DOHH2 (cell line): ENCODE measurements around the gene CHST10.

ENCODE experiments used
- H3F3A ChIP-seq: fragments of 200-600 bp; sonication (generic), shearing (Covaris generic); 2 replicates; pipeline ENCODE4 v1.6.0; 2016; ENCODE audit warnings: antibody characterized with exemption, mild to moderate bottlenecking; ENCODE audit not compliant: control insufficient read depth, insufficient read depth
- H3K27ac ChIP-seq: fragments of 200-600 bp; sonication (generic); 2 replicates; pipeline ENCODE4 v1.5.1; 2014; ENCODE audit warnings: low read depth, mild to moderate bottlenecking, low read length, moderate library complexity
- H3K27me3 ChIP-seq: fragments of 200-600 bp; sonication (generic); 2 replicates; pipeline ENCODE4 v1.6.1; 2014; ENCODE audit warnings: mild to moderate bottlenecking, low read length, mixed read lengths; ENCODE audit not compliant: control insufficient read depth
- H3K36me3 ChIP-seq: fragments of 200-600 bp; sonication (generic); 2 replicates; pipeline ENCODE4 v1.6.1; 2014; ENCODE audit warnings: mild to moderate bottlenecking, low read length, moderate library complexity, mixed read lengths; ENCODE audit not compliant: control insufficient read depth
- H3K4me1 ChIP-seq: fragments of 200-600 bp; sonication (generic); 2 replicates; pipeline ENCODE4 v1.6.1; 2014; ENCODE audit warnings: mild to moderate bottlenecking, low read length, mixed read lengths; ENCODE audit not compliant: control insufficient read depth
- H3K4me2 ChIP-seq: fragments of 200-600 bp; sonication (generic); 2 replicates; pipeline ENCODE4 v1.6.0; 2014; ENCODE audit warnings: mild to moderate bottlenecking, low read length, moderate library complexity
- H3K4me3 ChIP-seq: fragments of 200-600 bp; sonication (generic); 2 replicates; pipeline ENCODE4 v1.5.1; 2014; ENCODE audit warnings: mild to moderate bottlenecking, low read length, mixed read lengths
- H3K79me2 ChIP-seq: fragments of 200-600 bp; sonication (generic); 2 replicates; pipeline ENCODE4 v1.6.1; 2014; ENCODE audit warnings: mild to moderate bottlenecking, low read length, mixed read lengths; ENCODE audit not compliant: control insufficient read depth
- H3K9me2 ChIP-seq: fragments of 200-600 bp; sonication (generic); replicated peaks from 2 replicates; pipeline ENCODE4 v1.6.1; 2014; ENCODE audit warnings: mild to moderate bottlenecking, low read length, mixed read lengths; ENCODE audit not compliant: control insufficient read depth
- H3K9me3 ChIP-seq: fragments of 200-600 bp; sonication (generic); 2 replicates; pipeline ENCODE4 v1.6.1; 2014; ENCODE audit warnings: antibody characterized with exemption, low read length, mixed read lengths; ENCODE audit not compliant: control insufficient read depth, insufficient read depth
- H4K20me1 ChIP-seq: fragments of 200-600 bp; sonication (generic); 2 replicates; pipeline ENCODE4 v1.6.0; 2014; ENCODE audit warnings: low read depth, mild to moderate bottlenecking, antibody characterized with exemption, low read length, moderate library complexity; ENCODE audit not compliant: control insufficient read depth, insufficient read depth
- CTCF ChIP-seq: fragments of 200-600 bp; sonication (generic); IDR thresholded peaks from one replicate; pipeline ENCODE4 v1.5.1; 2014; ENCODE audit warnings: antibody characterized with exemption, mild to moderate bottlenecking, low read depth, low read length; ENCODE audit not compliant: poor library complexity, severe bottlenecking
- EZH2phosphoT487 ChIP-seq: fragments of 200-600 bp; sonication (generic); IDR thresholded peaks from 2 replicates; pipeline ENCODE4 v1.6.1; 2017; ENCODE audit warnings: borderline replicate concordance, mild to moderate bottlenecking, antibody characterized with exemption, low read length, moderate library complexity, mixed read lengths

The CHST10 gene

GRCh38 chr2:100390001-100390940 is 27.2 kb downstream of the CHST10 start:
- TF ChIP-seq CTCF (no peak), EZH2phosphoT487 (no peak)
- H3F3A ChIP-seq = no peaks in the 10 kb centered on the region
- peaks cover 17% of the 10 kb centered on the region for H3K4me1 ChIP-seq
- H4K20me1 ChIP-seq = no peaks in the 10 kb centered on the region
- H3K79me2 ChIP-seq = no peaks in the 10 kb centered on the region
- no peak overlapping the region for H3K4me2 ChIP-seq
- H3K27ac ChIP-seq = no peak overlapping the region
- H3K36me3 ChIP-seq = peaks cover 15% of the 10 kb centered on the region
- no peak overlapping the region for H3K4me3 ChIP-seq
- no peaks in the 10 kb centered on the region for H3K9me2 ChIP-seq
- no peaks in the 10 kb centered on the region for H3K27me3 ChIP-seq
- H3K9me3 ChIP-seq = no peaks in the 10 kb centered on the region

GRCh38 chr2:100388703-100389102 is 28.8 kb downstream of the CHST10 start:
- H3K79me2 ChIP-seq = no peaks in the 10 kb centered on the region
- H3K9me2 ChIP-seq = no peaks in the 10 kb centered on the region
- TF ChIP-seq CTCF (no peak), EZH2phosphoT487 (no peak)
- H3K4me2 ChIP-seq = no peak overlapping the region
- peaks cover 14% of the 10 kb centered on the region for H3K36me3 ChIP-seq
- H3F3A ChIP-seq = no peaks in the 10 kb centered on the region
- H3K27ac ChIP-seq = no peak overlapping the region
- no peak overlapping the region for H3K4me3 ChIP-seq
- no peaks in the 10 kb centered on the region for H4K20me1 ChIP-seq
- no peaks in the 10 kb centered on the region for H3K9me3 ChIP-seq
- H3K27me3 ChIP-seq = no peaks in the 10 kb centered on the region
- H3K4me1 ChIP-seq = peaks cover 1% of the 10 kb centered on the region

- Histone ChIP-seq H4K20me1 (no peaks in the 10 kb centered on the region), H3K4me2 (no peak overlapping the region), H3K27ac (no peak overlapping the region), H3K4me1 (peaks cover 8% of the 10 kb centered on the region), H3K36me3 (no peaks in the 10 kb centered on the region), H3K27me3 (no peaks in the 10 kb centered on the region), H3K9me3 (no peaks in the 10 kb centered on the region), H3K4me3 (no peak overlapping the region), H3K9me2 (no peaks in the 10 kb centered on the region), H3K79me2 (no peaks in the 10 kb centered on the region), H3F3A (no peaks in the 10 kb centered on the region)
- TF ChIP-seq CTCF = no peak
- no peak for TF ChIP-seq EZH2phosphoT487
Measured at GRCh38 chr2:100383954-100384353, 33.5 kb downstream of the CHST10 start.
